Activated CD4-positive, alpha-beta memory T cell treated with anti-CD3 and anti-CD28 coated beads, Interleukin-2, amount 10 ng/mL, durations not matched to agents 7 days and 5 days (primary cell): ENCODE measurements around the gene KCNK17. TPM values are rescaled to one million over a fixed set of nuclear protein-coding genes. Genes with fewer than 3 reads are reported as not detected.
A peak's percentile ranks its signal among the peaks of the same experiment; 100 is the strongest.

Experiments
- CTCF ChIA-PET: fragments of 350-600 bp; sonication (Branson Sonifier 250); formaldehyde crosslinking; loops from one replicate; lab custom pipeline; 2021; ENCODE audit warnings: antibody characterized with exemption, inconsistent platforms; lab: Charles Lee
- POLR2A ChIA-PET: fragments of 350-600 bp; sonication (Branson Sonifier 250); formaldehyde crosslinking; loops from one replicate; lab custom pipeline; 2021; ENCODE audit warnings: antibody characterized with exemption; lab: Charles Lee
- DNase-seq: peaks from one replicate; pipeline ENCODE4 v3.0.0-alpha.2; 2020
- H3K27ac Mint-ChIP-seq: one replicate; pipeline ENCODE4 v1.8.0; 2021; ENCODE audit warnings: mild to moderate bottlenecking, mixed read lengths
- H3K27me3 Mint-ChIP-seq: one replicate; pipeline ENCODE4 v1.8.0; 2021; ENCODE audit warnings: mixed read lengths
- H3K36me3 Mint-ChIP-seq: one replicate; pipeline ENCODE4 v1.8.0; 2021; ENCODE audit warnings: low read depth, mixed read lengths
- H3K4me1 Mint-ChIP-seq: one replicate; pipeline ENCODE4 v1.8.0; 2021; ENCODE audit warnings: mixed read lengths
- H3K4me3 Mint-ChIP-seq: one replicate; pipeline ENCODE4 v1.8.0; 2021; ENCODE audit warnings: mild to moderate bottlenecking, mixed read lengths
- H3K9me3 Mint-ChIP-seq: one replicate; pipeline ENCODE4 v1.8.0; 2021; ENCODE audit warnings: mixed read lengths
- total RNA-seq, 2 experiments: library from RNA; stranded (reverse); gene quantifications; one replicate each; pipeline ENCODE4 v1.2.3, GENCODE V29; 2021

Gene KCNK17
- total RNA-seq, 2 experiments from 2014 or later: not detected

GRCh38 chr6:39330057-39330456 lies 15.8 kb upstream of the KCNK17 start:
- Mint-ChIP-seq H3K4me3 (no peak overlapping the region), H3K27me3 (peaks cover 24% of the 10 kb centered on the region), H3K27ac (no peak overlapping the region), H3K36me3 (no peaks in the 10 kb centered on the region), H3K4me1 (no peaks in the 10 kb centered on the region), H3K9me3 (no peaks in the 10 kb centered on the region)
- ChIA-PET CTCF (no interaction called here), POLR2A (no interaction called here)
- no peak for DNase-seq

DNA sequence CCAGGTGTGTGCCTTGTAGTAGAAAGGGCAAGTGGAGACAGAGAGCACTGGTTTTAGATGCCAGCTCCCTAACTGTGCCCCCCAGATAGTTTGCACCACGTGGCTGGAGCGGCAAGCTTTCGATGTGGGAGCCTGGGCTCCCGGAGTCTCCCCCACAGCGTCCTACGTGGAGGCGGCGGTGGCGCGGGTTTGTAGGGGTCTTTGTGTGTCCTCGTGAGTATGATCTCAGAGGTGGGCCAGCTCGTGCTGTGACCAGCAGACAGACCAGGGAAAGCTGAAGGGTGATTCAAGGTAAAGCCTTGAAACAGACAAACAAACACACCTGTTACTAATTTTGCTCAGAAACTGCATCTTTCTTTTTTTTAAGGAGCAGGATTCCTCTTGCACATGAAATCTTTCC lies 13.8 kb upstream of the KCNK17 start:
- DNase-seq: no peak
- Mint-ChIP-seq H3K27ac (no peak overlapping the region), H3K9me3 (no peaks in the 10 kb centered on the region), H3K4me1 (no peaks in the 10 kb centered on the region), H3K27me3 (peaks cover 19% of the 10 kb centered on the region), H3K4me3 (no peak overlapping the region), H3K36me3 (no peaks in the 10 kb centered on the region)
- ChIA-PET CTCF (interaction anchor here (0.6 kb wide), 1 partner anchor 26 kb away, joined by 4 read pairs; no protein-coding TSS in a partner anchor), POLR2A (no interaction called here)

DNA sequence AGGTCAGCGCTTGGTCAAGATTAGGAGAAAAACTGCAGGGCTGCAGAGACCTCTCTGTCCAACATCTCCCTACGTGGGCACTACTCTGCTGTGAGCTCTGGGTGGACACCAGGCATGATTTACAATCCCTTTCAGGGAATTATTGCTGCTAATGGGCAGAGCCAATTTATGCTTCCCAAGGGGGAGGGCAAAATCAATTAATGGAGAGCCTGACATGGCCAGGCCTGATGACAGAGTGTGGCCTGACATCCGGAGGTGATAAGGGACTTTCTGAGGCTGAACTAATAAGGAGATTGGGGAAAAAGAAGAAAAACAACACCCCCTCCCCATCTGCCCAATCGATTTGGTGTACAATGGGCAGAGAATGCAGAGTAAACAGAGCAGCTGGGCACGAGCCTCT lies 13.3 kb upstream of the KCNK17 start:
- H3K4me1 Mint-ChIP-seq: no peaks in the 10 kb centered on the region
- no peaks in the 10 kb centered on the region for H3K36me3 Mint-ChIP-seq
- H3K9me3 Mint-ChIP-seq: no peaks in the 10 kb centered on the region
- ChIA-PET CTCF (no interaction called here), POLR2A (no interaction called here)
- H3K4me3 Mint-ChIP-seq: no peak overlapping the region
- no peak for DNase-seq
- H3K27me3 Mint-ChIP-seq: peaks cover 15% of the 10 kb centered on the region
- no peak overlapping the region for H3K27ac Mint-ChIP-seq

GRCh38 chr6:39322306-39322850 lies 8.2 kb upstream of the KCNK17 start, which contains the start of gene KCNK16:
TSS of gene KCNK16 (minus strand) at chr6:39322702. CDS start at chr6:39322540, 162 bp downstream.
- H3K36me3 Mint-ChIP-seq: no peaks in the 10 kb centered on the region
- no peak for DNase-seq
- H3K4me1 Mint-ChIP-seq: no peaks in the 10 kb centered on the region
- H3K4me3 Mint-ChIP-seq: no peak within 1 kb of the TSS
- CTCF ChIA-PET: no interaction called here
- POLR2A ChIA-PET: no interaction called here
- no peak within 1 kb of the TSS for H3K27ac Mint-ChIP-seq
- peaks cover 17% of the 10 kb centered on the region for H3K27me3 Mint-ChIP-seq
- H3K9me3 Mint-ChIP-seq: no peaks in the 10 kb centered on the region

GRCh38 chr6:39321761-39322160 lies 7.5 kb upstream of the KCNK17 start:
- H3K36me3 Mint-ChIP-seq: no peaks in the 10 kb centered on the region
- H3K4me3 Mint-ChIP-seq: no peak overlapping the region
- CTCF ChIA-PET: no interaction called here
- DNase-seq: no peak
- POLR2A ChIA-PET: no interaction called here
- no peaks in the 10 kb centered on the region for H3K4me1 Mint-ChIP-seq
- no peak overlapping the region for H3K27ac Mint-ChIP-seq
- H3K27me3 Mint-ChIP-seq: peaks cover 19% of the 10 kb centered on the region
- H3K9me3 Mint-ChIP-seq: no peaks in the 10 kb centered on the region

DNA sequence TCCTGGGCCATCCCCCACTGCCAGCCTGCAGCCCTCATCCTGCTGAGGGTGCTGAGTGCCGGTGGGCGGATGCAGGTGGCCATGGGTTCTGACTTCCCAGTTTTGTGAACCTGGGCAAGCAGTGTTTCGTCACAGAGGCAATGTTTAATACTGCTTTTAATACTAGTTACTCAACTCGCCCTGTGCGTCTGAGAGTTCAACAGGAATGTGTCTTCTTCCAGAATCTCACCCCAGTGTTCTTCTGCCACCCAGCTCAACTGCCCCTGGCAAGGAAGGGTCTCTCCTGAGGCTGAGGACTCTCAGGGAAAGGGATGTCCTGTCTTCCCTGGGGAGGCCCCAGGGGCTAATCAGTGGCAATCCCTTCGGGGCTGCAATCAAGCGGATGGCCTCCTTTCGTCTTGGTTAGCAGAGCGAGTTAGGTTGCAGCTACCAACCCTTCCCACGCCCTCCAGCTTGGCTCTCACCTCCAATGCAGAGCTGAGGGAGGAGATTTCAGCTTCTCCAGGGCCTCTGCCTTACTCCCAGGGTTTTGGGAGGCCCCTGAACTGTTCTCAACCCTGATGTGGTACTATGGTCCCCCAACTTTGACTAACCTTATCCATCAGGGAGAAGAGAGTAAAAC lies 6.3 kb upstream of the KCNK17 start:
- Mint-ChIP-seq H3K9me3 (no peaks in the 10 kb centered on the region), H3K4me1 (no peaks in the 10 kb centered on the region), H3K4me3 (no peak overlapping the region), H3K27me3 (peaks cover 27% of the 10 kb centered on the region), H3K27ac (no peak overlapping the region), H3K36me3 (no peaks in the 10 kb centered on the region)
- no peak for DNase-seq
- POLR2A ChIA-PET: no interaction called here
- CTCF ChIA-PET: no interaction called here

DNA sequence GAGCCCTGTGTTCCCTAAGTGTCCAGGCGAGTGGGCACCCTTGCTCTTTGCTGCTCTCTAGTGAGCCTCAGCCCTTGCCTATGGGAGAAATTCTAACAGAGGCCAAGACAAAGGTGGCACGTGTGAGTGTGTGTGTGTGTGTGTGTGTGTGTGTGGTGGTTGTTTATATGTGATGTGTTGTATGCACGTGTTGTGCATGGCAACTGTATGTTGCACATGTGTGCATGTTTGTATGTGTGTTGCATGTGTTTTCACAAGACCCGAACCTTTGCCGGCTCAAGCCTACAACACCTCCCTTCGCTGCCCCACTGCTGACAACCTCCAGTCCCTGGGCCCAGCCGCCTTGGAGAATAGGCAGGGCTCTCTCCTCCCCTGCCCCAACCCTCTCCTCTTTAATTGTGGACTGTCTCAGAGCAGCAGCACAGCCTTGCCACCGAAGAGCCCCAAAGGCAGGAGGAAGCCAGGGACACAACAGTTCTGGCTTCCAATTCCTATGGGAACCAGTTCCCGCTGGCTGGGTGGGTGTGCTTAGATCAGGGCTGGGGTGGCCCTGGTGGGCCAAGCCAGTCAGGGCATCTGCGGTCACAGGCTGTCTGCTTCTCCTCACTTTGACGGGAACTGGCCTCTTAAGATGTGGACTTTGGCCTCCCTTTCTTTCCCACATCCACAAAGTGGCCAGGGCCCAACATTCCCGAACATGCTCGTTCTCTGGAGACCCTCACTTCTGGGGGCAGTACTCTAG lies 5.6 kb upstream of the KCNK17 start:
- no peak overlapping the region for H3K4me3 Mint-ChIP-seq
- H3K4me1 Mint-ChIP-seq: peaks cover 1% of the 10 kb centered on the region
- ChIA-PET CTCF (no interaction called here), POLR2A (no interaction called here)
- H3K9me3 Mint-ChIP-seq: no peaks in the 10 kb centered on the region
- no peak overlapping the region for H3K27ac Mint-ChIP-seq
- peaks cover 30% of the 10 kb centered on the region for H3K27me3 Mint-ChIP-seq
- no peaks in the 10 kb centered on the region for H3K36me3 Mint-ChIP-seq
- DNase-seq: no peak

- peaks cover 6% of the 10 kb centered on the region for H3K4me1 Mint-ChIP-seq
- DNase-seq: no peak
- H3K4me3 Mint-ChIP-seq: no peak overlapping the region
- peaks cover 53% of the 10 kb centered on the region for H3K27me3 Mint-ChIP-seq
- H3K36me3 Mint-ChIP-seq: no peaks in the 10 kb centered on the region
- ChIA-PET POLR2A (no interaction called here), CTCF (no interaction called here)
- no peak overlapping the region for H3K27ac Mint-ChIP-seq
- H3K9me3 Mint-ChIP-seq: no peaks in the 10 kb centered on the region
Observed at GRCh38 chr6:39317256-39317655, 3.0 kb upstream of the KCNK17 start.

GRCh38 chr6:39313526-39314272 lies 520 bp downstream of the KCNK17 start:
- Mint-ChIP-seq H3K36me3 (no peaks in the 10 kb centered on the region), H3K4me3 (no peak overlapping the region), H3K4me1 (peaks cover 6% of the 10 kb centered on the region), H3K27ac (no peak overlapping the region), H3K9me3 (no peaks in the 10 kb centered on the region), H3K27me3 (peaks cover 60% of the 10 kb centered on the region)
- ChIA-PET CTCF (interaction anchor here (1.1 kb wide), 1 partner anchor 11 kb away, joined by 3 read pairs; no protein-coding TSS in a partner anchor), POLR2A (no interaction called here)
- no peak for DNase-seq

DNA sequence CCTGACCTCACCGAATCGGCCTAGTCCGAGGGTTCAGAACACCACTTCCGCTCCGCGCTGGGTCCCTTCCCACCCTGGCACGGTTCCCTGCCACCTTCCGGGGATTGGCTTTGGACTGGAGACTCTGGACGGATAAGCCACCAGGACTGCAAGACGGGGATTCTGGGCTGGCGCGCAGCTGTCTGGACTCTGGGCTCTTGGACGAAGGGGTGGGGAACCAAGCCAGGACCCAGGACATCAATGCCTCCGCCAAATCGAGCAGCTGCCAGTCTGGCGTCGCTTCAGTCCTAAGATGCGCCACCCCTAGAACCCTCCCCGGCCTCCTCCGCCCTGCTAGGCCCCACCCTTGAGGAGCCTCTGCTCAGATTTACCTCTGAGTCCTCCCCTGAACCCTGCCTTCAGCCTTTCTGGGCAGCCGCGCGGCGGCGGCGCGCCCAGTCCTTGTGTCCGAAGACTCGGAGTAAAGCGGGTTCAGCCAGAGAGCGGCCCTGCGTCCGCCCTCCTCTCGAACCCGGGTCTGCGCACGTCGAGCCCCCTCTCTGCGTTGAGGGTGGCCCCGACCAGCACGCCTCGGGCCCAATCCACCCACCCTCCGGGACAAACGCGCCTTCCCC lies 1.2 kb downstream of the KCNK17 start:
- H3K4me3 Mint-ChIP-seq: no peak overlapping the region
- H3K36me3 Mint-ChIP-seq: no peaks in the 10 kb centered on the region
- ChIA-PET POLR2A (no interaction called here), CTCF (interaction anchor here (1.1 kb wide), 1 partner anchor 10 kb away, joined by 3 read pairs; no protein-coding TSS in a partner anchor)
- no peak overlapping the region for H3K27ac Mint-ChIP-seq
- H3K9me3 Mint-ChIP-seq: no peaks in the 10 kb centered on the region
- peaks cover 6% of the 10 kb centered on the region for H3K4me1 Mint-ChIP-seq
- no peak for DNase-seq
- H3K27me3 Mint-ChIP-seq: peaks cover 56% of the 10 kb centered on the region

- H3K4me1 Mint-ChIP-seq: peaks cover 6% of the 10 kb centered on the region
- no peak for DNase-seq
- no peak overlapping the region for H3K27ac Mint-ChIP-seq
- no peaks in the 10 kb centered on the region for H3K9me3 Mint-ChIP-seq
- ChIA-PET CTCF (interaction anchor here (1.5 to 2.9 kb wide), 7 partner anchors 11 to 439 kb away, joined by 4 to 25 read pairs (median 9); no protein-coding TSS in a partner anchor), POLR2A (no interaction called here)
- H3K27me3 Mint-ChIP-seq: peaks cover 46% of the 10 kb centered on the region
- H3K4me3 Mint-ChIP-seq: no peak overlapping the region
- no peaks in the 10 kb centered on the region for H3K36me3 Mint-ChIP-seq
Observed at GRCh38 chr6:39310542-39310941, 3.7 kb downstream of the KCNK17 start.

- Mint-ChIP-seq H3K9me3 (no peaks in the 10 kb centered on the region), H3K4me3 (no peak overlapping the region), H3K4me1 (peaks cover 5% of the 10 kb centered on the region), H3K36me3 (no peaks in the 10 kb centered on the region), H3K27me3 (peaks cover 42% of the 10 kb centered on the region), H3K27ac (no peak overlapping the region)
- ChIA-PET CTCF (interaction anchor here (0.8 to 2.9 kb wide), 8 partner anchors 10 to 438 kb away, joined by 3 to 25 read pairs (median 8); no protein-coding TSS in a partner anchor), POLR2A (no interaction called here)
- peak; percentile 67 for DNase-seq
Observed at GRCh38 chr6:39309942-39310531, 4.2 kb downstream of the KCNK17 start.
